ENCODE data around the gene NDUFB10. TPM values are rescaled to one million over a fixed set of nuclear protein-coding genes. Genes with fewer than 3 reads are reported as not detected.
"Not testable (repeated sequence)": the region's sequence is repeated elsewhere in the genome, so short reads cannot be mapped to it uniquely, and the experiment has no call there.

The NDUFB10 gene
- total and polyA plus RNA-seq, 4 donors = 93.9 to 195 (median 133) TPM

GRCh38 chr16:1961651-1962067 is 2.3 kb downstream of the NDUFB10 start:
- WGBS = 71% methylated on average over 6 of the region's 6 CpGs
- H3K9me3 ChIP-seq (ENCODE audit: control insufficient read depth in 4 of 4, low read length in 3 of 4) = no peaks in the 10 kb centered on the region
- H3K27ac ChIP-seq (ENCODE audit: low read depth in 1 of 2, low read length in 2 of 2) = no peak overlapping the region
- no peak for DNase-seq (ENCODE audit: low spot score)
- peaks cover 0 to 26% (median 7%) of the 10 kb centered on the region in 4 donors for H3K36me3 ChIP-seq (ENCODE audit: control insufficient read depth in 4 of 4, insufficient read depth in 3 of 4, low read depth in 1 of 4, low read length in 3 of 4)
- no peak overlapping the region for H3K9ac ChIP-seq (ENCODE audit: low read depth in 1 of 2, low read length in 2 of 2)
- H3K4me3 ChIP-seq (ENCODE audit: low read depth in 1 of 3, low read length in 3 of 3) = no peak overlapping the region
- TF ChIP-seq, protein P1, sequence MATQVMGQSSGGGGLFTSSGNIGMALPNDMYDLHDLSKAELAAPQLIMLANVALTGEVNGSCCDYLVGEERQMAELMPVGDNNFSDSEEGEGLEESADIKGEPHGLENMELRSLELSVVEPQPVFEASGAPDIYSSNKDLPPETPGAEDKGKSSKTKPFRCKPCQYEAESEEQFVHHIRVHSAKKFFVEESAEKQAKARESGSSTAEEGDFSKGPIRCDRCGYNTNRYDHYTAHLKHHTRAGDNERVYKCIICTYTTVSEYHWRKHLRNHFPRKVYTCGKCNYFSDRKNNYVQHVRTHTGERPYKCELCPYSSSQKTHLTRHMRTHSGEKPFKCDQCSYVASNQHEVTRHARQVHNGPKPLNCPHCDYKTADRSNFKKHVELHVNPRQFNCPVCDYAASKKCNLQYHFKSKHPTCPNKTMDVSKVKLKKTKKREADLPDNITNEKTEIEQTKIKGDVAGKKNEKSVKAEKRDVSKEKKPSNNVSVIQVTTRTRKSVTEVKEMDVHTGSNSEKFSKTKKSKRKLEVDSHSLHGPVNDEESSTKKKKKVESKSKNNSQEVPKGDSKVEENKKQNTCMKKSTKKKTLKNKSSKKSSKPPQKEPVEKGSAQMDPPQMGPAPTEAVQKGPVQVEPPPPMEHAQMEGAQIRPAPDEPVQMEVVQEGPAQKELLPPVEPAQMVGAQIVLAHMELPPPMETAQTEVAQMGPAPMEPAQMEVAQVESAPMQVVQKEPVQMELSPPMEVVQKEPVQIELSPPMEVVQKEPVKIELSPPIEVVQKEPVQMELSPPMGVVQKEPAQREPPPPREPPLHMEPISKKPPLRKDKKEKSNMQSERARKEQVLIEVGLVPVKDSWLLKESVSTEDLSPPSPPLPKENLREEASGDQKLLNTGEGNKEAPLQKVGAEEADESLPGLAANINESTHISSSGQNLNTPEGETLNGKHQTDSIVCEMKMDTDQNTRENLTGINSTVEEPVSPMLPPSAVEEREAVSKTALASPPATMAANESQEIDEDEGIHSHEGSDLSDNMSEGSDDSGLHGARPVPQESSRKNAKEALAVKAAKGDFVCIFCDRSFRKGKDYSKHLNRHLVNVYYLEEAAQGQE (IDR thresholded peaks at IDR 0.05) = no peak
- TF ChIP-seq NR2F2 (IDR thresholded peaks at IDR 0.05) = no peak
- no peak for TF ChIP-seq HNF4A (conservative IDR thresholded peaks at IDR 0.05)
- TF ChIP-seq TAF1 (conservative IDR thresholded peaks at IDR 0.05) = no peak
- no peak for TF ChIP-seq FOXA2 (IDR thresholded peaks at IDR 0.05)
- no peak for TF ChIP-seq FOXA1 (IDR thresholded peaks at IDR 0.05)
- no peak for TF ChIP-seq JUND (IDR thresholded peaks at IDR 0.05)
- TF ChIP-seq, protein P2, sequence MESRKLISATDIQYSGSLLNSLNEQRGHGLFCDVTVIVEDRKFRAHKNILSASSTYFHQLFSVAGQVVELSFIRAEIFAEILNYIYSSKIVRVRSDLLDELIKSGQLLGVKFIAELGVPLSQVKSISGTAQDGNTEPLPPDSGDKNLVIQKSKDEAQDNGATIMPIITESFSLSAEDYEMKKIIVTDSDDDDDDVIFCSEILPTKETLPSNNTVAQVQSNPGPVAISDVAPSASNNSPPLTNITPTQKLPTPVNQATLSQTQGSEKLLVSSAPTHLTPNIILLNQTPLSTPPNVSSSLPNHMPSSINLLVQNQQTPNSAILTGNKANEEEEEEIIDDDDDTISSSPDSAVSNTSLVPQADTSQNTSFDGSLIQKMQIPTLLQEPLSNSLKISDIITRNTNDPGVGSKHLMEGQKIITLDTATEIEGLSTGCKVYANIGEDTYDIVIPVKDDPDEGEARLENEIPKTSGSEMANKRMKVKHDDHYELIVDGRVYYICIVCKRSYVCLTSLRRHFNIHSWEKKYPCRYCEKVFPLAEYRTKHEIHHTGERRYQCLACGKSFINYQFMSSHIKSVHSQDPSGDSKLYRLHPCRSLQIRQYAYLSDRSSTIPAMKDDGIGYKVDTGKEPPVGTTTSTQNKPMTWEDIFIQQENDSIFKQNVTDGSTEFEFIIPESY (IDR thresholded peaks at IDR 0.05) = no peak
- no peak for TF ChIP-seq EGR1 (IDR thresholded peaks at IDR 0.05; ENCODE audit: low read depth in 2 of 2)
- no peak for TF ChIP-seq YY1 (IDR thresholded peaks at IDR 0.05)
- TF ChIP-seq, protein P3, sequence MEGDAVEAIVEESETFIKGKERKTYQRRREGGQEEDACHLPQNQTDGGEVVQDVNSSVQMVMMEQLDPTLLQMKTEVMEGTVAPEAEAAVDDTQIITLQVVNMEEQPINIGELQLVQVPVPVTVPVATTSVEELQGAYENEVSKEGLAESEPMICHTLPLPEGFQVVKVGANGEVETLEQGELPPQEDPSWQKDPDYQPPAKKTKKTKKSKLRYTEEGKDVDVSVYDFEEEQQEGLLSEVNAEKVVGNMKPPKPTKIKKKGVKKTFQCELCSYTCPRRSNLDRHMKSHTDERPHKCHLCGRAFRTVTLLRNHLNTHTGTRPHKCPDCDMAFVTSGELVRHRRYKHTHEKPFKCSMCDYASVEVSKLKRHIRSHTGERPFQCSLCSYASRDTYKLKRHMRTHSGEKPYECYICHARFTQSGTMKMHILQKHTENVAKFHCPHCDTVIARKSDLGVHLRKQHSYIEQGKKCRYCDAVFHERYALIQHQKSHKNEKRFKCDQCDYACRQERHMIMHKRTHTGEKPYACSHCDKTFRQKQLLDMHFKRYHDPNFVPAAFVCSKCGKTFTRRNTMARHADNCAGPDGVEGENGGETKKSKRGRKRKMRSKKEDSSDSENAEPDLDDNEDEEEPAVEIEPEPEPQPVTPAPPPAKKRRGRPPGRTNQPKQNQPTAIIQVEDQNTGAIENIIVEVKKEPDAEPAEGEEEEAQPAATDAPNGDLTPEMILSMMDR (IDR thresholded peaks at IDR 0.05; ENCODE audit: low read depth, low read length, missing input control) = no peak
- TF ChIP-seq, protein P4, sequence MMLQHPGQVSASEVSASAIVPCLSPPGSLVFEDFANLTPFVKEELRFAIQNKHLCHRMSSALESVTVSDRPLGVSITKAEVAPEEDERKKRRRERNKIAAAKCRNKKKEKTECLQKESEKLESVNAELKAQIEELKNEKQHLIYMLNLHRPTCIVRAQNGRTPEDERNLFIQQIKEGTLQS (IDR thresholded peaks at IDR 0.05) = no peak
- TF ChIP-seq RXRA (IDR thresholded peaks at IDR 0.05) = no peak
- no peak for TF ChIP-seq GABPA (IDR thresholded peaks at IDR 0.05 in 1 of 2, conservative IDR thresholded peaks at IDR 0.05 in 1 of 2)
- no peaks in the 10 kb centered on the region for H3K27me3 ChIP-seq (ENCODE audit: control insufficient read depth in 4 of 4, insufficient read depth in 4 of 4, low read length in 3 of 4)
- H3K4me1 ChIP-seq (ENCODE audit: control insufficient read depth in 4 of 4, insufficient read depth in 4 of 4, low read length in 3 of 4) = peaks cover 7 to 38% (median 30%) of the 10 kb centered on the region in 4 donors

GRCh38 chr16:1962161-1963153 is 3.1 kb downstream of the NDUFB10 start:
- 87% methylated on average over 37 of the region's 37 CpGs for WGBS
- not testable (repeated sequence) for DNase-seq (ENCODE audit: low spot score); H3K27ac ChIP-seq (ENCODE audit: low read depth in 1 of 2, low read length in 2 of 2); H3K9ac ChIP-seq (ENCODE audit: low read depth in 1 of 2, low read length in 2 of 2); H3K9me3 ChIP-seq (ENCODE audit: control insufficient read depth in 4 of 4, low read length in 3 of 4); H3K4me3 ChIP-seq (ENCODE audit: low read depth in 1 of 3, low read length in 3 of 3); H3K27me3 ChIP-seq (ENCODE audit: control insufficient read depth in 4 of 4, insufficient read depth in 4 of 4, low read length in 3 of 4)
- peaks cover 0 to 26% (median 7%) of the 10 kb centered on the region in 4 donors for H3K36me3 ChIP-seq (ENCODE audit: control insufficient read depth in 4 of 4, insufficient read depth in 3 of 4, low read depth in 1 of 4, low read length in 3 of 4)
- H3K4me1 ChIP-seq (ENCODE audit: control insufficient read depth in 4 of 4, insufficient read depth in 4 of 4, low read length in 3 of 4) = peaks cover 7 to 38% (median 30%) of the 10 kb centered on the region in 4 donors
